ENCODE results near the gene SERINC2.

SERINC2 gene

DNA sequence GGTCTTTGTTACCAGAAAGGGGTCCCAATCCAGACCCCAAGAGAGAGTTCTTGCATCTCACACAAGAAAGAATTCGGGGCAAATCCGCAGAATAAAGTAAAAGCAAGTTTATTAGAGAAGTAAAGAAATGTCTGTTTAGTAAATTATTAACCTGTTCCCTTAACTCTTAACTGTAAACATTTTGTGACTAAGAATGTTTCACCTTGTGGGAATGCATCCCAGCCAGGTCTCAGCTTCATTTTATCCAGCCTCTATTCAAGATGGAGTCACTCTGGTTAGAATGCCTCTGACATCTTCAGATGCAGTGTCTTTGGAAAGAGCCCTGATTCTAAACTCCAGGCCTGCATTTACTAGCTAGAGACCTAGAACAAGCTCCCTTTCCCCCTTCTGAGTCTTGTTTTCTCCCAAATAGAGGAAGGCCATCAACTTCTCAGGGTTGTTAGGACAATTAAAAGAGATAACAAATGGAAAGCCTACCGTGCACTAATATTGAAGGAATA is 35.6 kb upstream of the SERINC2 start:
- no peak overlapping the region for H2AFZ ChIP-seq
- no peaks in the 10 kb centered on the region for H3K9me3 ChIP-seq (ENCODE audit: control insufficient read depth, low read length)
- H3K79me2 ChIP-seq: no peaks in the 10 kb centered on the region
- no peak overlapping the region for H3K4me3 ChIP-seq (ENCODE audit: low read depth, low read length)
- H3K27me3 ChIP-seq (ENCODE audit: control insufficient read depth, insufficient read depth, low read length): no peaks in the 10 kb centered on the region
- H3K4me1 ChIP-seq: no peaks in the 10 kb centered on the region
- TF ChIP-seq, protein P1, sequence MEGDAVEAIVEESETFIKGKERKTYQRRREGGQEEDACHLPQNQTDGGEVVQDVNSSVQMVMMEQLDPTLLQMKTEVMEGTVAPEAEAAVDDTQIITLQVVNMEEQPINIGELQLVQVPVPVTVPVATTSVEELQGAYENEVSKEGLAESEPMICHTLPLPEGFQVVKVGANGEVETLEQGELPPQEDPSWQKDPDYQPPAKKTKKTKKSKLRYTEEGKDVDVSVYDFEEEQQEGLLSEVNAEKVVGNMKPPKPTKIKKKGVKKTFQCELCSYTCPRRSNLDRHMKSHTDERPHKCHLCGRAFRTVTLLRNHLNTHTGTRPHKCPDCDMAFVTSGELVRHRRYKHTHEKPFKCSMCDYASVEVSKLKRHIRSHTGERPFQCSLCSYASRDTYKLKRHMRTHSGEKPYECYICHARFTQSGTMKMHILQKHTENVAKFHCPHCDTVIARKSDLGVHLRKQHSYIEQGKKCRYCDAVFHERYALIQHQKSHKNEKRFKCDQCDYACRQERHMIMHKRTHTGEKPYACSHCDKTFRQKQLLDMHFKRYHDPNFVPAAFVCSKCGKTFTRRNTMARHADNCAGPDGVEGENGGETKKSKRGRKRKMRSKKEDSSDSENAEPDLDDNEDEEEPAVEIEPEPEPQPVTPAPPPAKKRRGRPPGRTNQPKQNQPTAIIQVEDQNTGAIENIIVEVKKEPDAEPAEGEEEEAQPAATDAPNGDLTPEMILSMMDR (IDR thresholded peaks at IDR 0.05): no peak
- H3K27ac ChIP-seq: no peak overlapping the region
- no peaks in the 10 kb centered on the region for H3K36me3 ChIP-seq (ENCODE audit: control insufficient read depth, insufficient read depth, low read length)
- no peak overlapping the region for H3K4me2 ChIP-seq (ENCODE audit: low read length)
- no peak overlapping the region for H3K9ac ChIP-seq

DNA sequence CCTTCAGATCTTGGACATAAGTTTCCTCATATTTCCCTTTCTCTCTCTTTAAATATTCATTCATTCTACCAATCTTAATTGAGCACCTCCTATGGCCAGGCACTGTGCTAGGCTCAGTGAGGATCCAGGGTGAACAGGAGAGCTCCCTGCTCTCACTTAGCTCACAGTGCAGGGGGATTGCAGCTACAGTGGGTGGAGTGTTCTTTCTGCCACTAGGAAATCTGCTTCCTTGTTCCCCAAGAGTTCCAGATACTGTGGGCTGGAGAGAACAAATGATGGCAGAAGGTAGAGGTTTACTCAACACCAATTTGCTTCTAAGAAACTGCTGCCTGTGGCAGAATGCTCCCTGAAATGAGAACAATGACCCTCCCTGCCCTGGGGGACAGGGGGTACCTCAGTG is 35.0 kb upstream of the SERINC2 start:
- H3K9ac ChIP-seq: no peak overlapping the region
- no peaks in the 10 kb centered on the region for H3K79me2 ChIP-seq
- H3K9me3 ChIP-seq (ENCODE audit: control insufficient read depth, low read length): no peaks in the 10 kb centered on the region
- H2AFZ ChIP-seq: no peak overlapping the region
- H3K4me3 ChIP-seq (ENCODE audit: low read depth, low read length): no peak overlapping the region
- TF ChIP-seq, protein P1 (IDR thresholded peaks at IDR 0.05): no peak
- no peaks in the 10 kb centered on the region for H3K36me3 ChIP-seq (ENCODE audit: control insufficient read depth, insufficient read depth, low read length)
- no peaks in the 10 kb centered on the region for H3K4me1 ChIP-seq
- no peak overlapping the region for H3K4me2 ChIP-seq (ENCODE audit: low read length)
- H3K27me3 ChIP-seq (ENCODE audit: control insufficient read depth, insufficient read depth, low read length): no peaks in the 10 kb centered on the region
- H3K27ac ChIP-seq: no peak overlapping the region

DNA sequence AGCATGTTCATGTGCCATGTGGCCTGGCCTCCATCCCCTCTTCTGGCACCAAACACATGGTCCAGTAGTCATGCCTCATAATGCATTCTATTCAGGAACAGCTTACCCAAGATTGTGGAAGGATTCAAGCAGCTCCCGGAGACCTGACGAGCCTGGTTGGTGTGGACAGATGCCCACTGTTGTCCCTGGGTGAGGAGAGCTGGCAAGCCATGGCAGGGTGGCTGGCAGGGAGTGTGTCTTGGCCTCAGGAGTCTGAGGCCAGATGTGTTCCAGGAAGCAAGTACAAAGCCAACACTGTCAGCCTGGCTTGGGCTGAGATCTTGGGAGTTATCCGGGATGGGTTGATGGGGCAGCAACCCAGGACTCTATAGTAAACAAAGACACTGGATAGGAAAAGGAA is 32.8 kb upstream of the SERINC2 start:
- TF ChIP-seq, protein P1 (IDR thresholded peaks at IDR 0.05): no peak
- H3K9ac ChIP-seq: no peak overlapping the region
- no peaks in the 10 kb centered on the region for H3K79me2 ChIP-seq
- H3K27me3 ChIP-seq (ENCODE audit: control insufficient read depth, insufficient read depth, low read length): no peaks in the 10 kb centered on the region
- no peak overlapping the region for H3K4me2 ChIP-seq (ENCODE audit: low read length)
- no peaks in the 10 kb centered on the region for H3K36me3 ChIP-seq (ENCODE audit: control insufficient read depth, insufficient read depth, low read length)
- H2AFZ ChIP-seq: no peak overlapping the region
- no peaks in the 10 kb centered on the region for H3K9me3 ChIP-seq (ENCODE audit: control insufficient read depth, low read length)
- H3K4me3 ChIP-seq (ENCODE audit: low read depth, low read length): no peak overlapping the region
- no peak overlapping the region for H3K27ac ChIP-seq
- H3K4me1 ChIP-seq: no peaks in the 10 kb centered on the region

DNA sequence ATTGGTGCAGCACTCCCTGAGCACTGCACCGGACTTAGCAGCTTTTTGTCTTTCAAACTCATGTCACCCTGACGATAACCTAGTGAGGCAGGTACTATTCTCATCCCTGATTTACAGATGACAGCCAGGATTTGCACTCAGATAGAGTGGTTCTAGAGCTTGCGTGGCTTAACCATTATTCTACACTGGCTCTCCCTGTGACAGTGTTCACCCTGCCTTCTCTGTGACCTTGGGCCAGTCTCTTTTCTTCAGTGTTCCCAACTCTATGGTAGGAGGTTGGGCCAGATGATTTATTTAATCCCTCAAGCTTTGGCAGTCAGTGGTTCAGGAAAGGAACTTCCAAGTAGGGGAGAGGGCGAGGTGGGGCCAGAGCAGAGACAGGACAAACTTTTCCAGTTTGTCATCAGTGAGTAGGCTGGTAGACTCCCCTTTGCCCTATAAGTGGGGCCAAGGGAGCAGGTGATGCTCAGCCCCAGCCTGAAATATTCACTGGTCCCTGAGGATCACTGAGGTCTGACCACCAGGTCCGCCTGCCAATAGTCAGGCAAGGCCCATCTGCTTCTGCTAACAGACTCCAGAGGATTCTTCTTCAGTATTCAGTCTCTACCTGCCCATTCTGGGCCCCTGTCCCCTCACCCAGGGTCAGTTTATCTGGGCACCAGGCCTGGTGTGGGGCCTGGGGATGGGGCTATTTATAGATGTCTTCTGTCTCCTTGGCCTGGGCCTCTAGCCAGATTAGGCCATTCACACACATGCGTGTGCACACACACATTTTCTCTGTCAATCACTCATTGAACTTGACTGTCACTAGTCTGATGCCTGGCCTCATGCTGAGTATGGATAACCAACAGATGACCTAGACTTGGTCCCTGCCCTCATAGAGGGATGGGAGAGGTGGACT is 31.4 kb upstream of the SERINC2 start:
- H3K4me3 ChIP-seq (ENCODE audit: low read depth, low read length): no peak overlapping the region
- no peak overlapping the region for H3K27ac ChIP-seq
- no peak overlapping the region for H3K4me2 ChIP-seq (ENCODE audit: low read length)
- no peaks in the 10 kb centered on the region for H3K79me2 ChIP-seq
- no peaks in the 10 kb centered on the region for H3K27me3 ChIP-seq (ENCODE audit: control insufficient read depth, insufficient read depth, low read length)
- no peaks in the 10 kb centered on the region for H3K4me1 ChIP-seq
- no peaks in the 10 kb centered on the region for H3K9me3 ChIP-seq (ENCODE audit: control insufficient read depth, low read length)
- no peak overlapping the region for H2AFZ ChIP-seq
- no peaks in the 10 kb centered on the region for H3K36me3 ChIP-seq (ENCODE audit: control insufficient read depth, insufficient read depth, low read length)
- TF ChIP-seq, protein P1 (IDR thresholded peaks at IDR 0.05): no peak
- no peak overlapping the region for H3K9ac ChIP-seq
